ENCODE measurements around the gene ELAVL4.

GRCh38 chr1:50158421-50158820, 49.7 kb downstream of the ELAVL4 start:
- no peak for TF ChIP-seq POLR2A (IDR thresholded peaks at IDR 0.05; ENCODE audit: borderline replicate concordance, extremely low read depth, insufficient read depth, insufficient read length)
- no peak for TF ChIP-seq EZH2 (IDR thresholded peaks at IDR 0.05)
- no peak for TF ChIP-seq CTCF (IDR thresholded peaks at IDR 0.05 in 2 of 3, conservative IDR thresholded peaks at IDR 0.05 in 1 of 3; ENCODE audit: borderline replicate concordance in 1 of 3, insufficient read depth in 1 of 3, low read depth in 2 of 3, low read length in 2 of 3)
- TF ChIP-seq REST (IDR thresholded peaks at IDR 0.05; ENCODE audit: low read depth): no peak
- TF ChIP-seq ZNF274 (IDR thresholded peaks at IDR 0.05; ENCODE audit: low read depth, low read length): no peak
- no peak for TF ChIP-seq POLR2AphosphoS5 (IDR thresholded peaks at IDR 0.05; ENCODE audit: low read depth, low read length)
- TF ChIP-seq ZFX (IDR thresholded peaks at IDR 0.05): no peak

Measured in HCT116 (cell line).